A673 (cell line): ENCODE results near the gene MSH3.

Experiments used
- EZH2 ChIP-seq: fragments of 200-600 bp; sonication (generic); IDR thresholded peaks from 2 replicates; pipeline ENCODE4 v1.6.1; 2017; ENCODE audit warnings: borderline replicate concordance, low read depth, mild to moderate bottlenecking, mixed read lengths, antibody characterized with exemption, low read length; ENCODE audit not compliant: poor library complexity, severe bottlenecking
- TF ChIP-seq, protein P1 (sequence below): fragments of 300-800, 200-600 bp; sonication (generic); conservative IDR thresholded peaks from 2 replicates; pipeline ENCODE4 v1.5.1; 2017; ENCODE audit warnings: low read depth, mild to moderate bottlenecking, antibody characterized with exemption, low read length, moderate library complexity, mixed read lengths

DNA sequence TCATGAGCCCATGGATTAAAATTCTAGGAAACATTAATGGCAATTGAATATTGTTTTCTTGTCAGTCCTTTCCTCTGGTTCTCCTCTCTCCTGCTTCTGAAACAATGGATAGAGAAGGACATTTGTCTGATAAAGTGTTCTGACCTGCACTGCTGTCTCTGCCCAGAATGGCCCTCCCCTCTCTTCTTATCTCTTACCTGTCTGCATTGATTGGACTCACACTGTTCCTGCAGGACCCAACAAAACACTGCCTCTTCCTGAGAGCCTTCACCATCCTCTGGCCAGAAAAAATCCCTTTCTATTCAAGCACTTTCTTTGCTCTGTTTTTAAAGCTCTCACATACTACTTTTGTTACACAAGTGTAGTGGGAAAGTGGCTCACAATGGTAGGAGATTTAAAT is 144.2 kb downstream of the MSH3 start:
- TF ChIP-seq, protein P1, sequence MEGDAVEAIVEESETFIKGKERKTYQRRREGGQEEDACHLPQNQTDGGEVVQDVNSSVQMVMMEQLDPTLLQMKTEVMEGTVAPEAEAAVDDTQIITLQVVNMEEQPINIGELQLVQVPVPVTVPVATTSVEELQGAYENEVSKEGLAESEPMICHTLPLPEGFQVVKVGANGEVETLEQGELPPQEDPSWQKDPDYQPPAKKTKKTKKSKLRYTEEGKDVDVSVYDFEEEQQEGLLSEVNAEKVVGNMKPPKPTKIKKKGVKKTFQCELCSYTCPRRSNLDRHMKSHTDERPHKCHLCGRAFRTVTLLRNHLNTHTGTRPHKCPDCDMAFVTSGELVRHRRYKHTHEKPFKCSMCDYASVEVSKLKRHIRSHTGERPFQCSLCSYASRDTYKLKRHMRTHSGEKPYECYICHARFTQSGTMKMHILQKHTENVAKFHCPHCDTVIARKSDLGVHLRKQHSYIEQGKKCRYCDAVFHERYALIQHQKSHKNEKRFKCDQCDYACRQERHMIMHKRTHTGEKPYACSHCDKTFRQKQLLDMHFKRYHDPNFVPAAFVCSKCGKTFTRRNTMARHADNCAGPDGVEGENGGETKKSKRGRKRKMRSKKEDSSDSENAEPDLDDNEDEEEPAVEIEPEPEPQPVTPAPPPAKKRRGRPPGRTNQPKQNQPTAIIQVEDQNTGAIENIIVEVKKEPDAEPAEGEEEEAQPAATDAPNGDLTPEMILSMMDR, result no peak
- no peak for TF ChIP-seq EZH2
